WERI-Rb-1 (cell line): ENCODE measurements around the gene KRTAP5-1.

Experiments
- DNase-seq: peaks from one replicate; pipeline ENCODE4 v3.0.0-alpha.2; 2020
- H3K27ac ChIP-seq: fragments of 250-450 bp; sonication (Bioruptor Pico); 2 replicates; pipeline ENCODE4 v1.5.1; 2020; ENCODE audit warnings: mild to moderate bottlenecking, moderate library complexity
- H3K27me3 ChIP-seq: fragments of 250-450 bp; sonication (Bioruptor Pico); 2 replicates; pipeline ENCODE4 v1.5.1; 2021; ENCODE audit warnings: mild to moderate bottlenecking, low read depth, moderate library complexity; ENCODE audit not compliant: insufficient read depth, severe bottlenecking
- H3K36me3 ChIP-seq: fragments of 250-450 bp; sonication (Bioruptor Pico); 2 replicates; pipeline ENCODE4 v1.5.1; 2020; ENCODE audit warnings: mild to moderate bottlenecking, moderate library complexity
- H3K4me3 ChIP-seq: 2 replicates; pipeline ENCODE4 v1.5.1; 2011; ENCODE audit warnings: low read depth, mild to moderate bottlenecking, control low read depth, low read length
- H3K9me3 ChIP-seq: fragments of 250-450 bp; sonication (Bioruptor Pico); 2 replicates; pipeline ENCODE4 v1.5.1; 2021; ENCODE audit warnings: mild to moderate bottlenecking, moderate library complexity; ENCODE audit not compliant: severe bottlenecking
- CTCF ChIP-seq: IDR thresholded peaks from 2 replicates; pipeline ENCODE4 v1.5.1; 2011; ENCODE audit warnings: low read depth, mild to moderate bottlenecking, control low read depth, inconsistent platforms, low read length

KRTAP5-1 gene

GRCh38 chr11:1566381-1567051 lies 18.6 kb downstream of the KRTAP5-1 start:
- no peaks in the 10 kb centered on the region for H3K27me3 ChIP-seq
- H3K36me3 ChIP-seq, result peaks cover 39% of the 10 kb centered on the region
- peak; percentile 50 for TF ChIP-seq CTCF
- DNase-seq, result peak; percentile 83
- H3K4me3 ChIP-seq, result no peak overlapping the region
- H3K9me3 ChIP-seq, result no peaks in the 10 kb centered on the region
- peak overlapping the region; percentile 55 for H3K27ac ChIP-seq

- Histone ChIP-seq H3K27ac (0 out of 2 replicates have a peak overlapping the region, but pooled peaks have one; percentile 34), H3K27me3 (no peaks in the 10 kb centered on the region), H3K36me3 (peaks cover 45% of the 10 kb centered on the region), H3K9me3 (no peaks in the 10 kb centered on the region), H3K4me3 (no peak overlapping the region)
- no peak for TF ChIP-seq CTCF
- no peak for DNase-seq
Measured at GRCh38 chr11:1565904-1566247, 19.2 kb downstream of the KRTAP5-1 start.

GRCh38 chr11:1565173-1565903 lies 19.7 kb downstream of the KRTAP5-1 start:
- no peak for TF ChIP-seq CTCF
- no peak for DNase-seq
- Histone ChIP-seq H3K4me3 (no peak overlapping the region), H3K27ac (peak overlapping the region; percentile 65), H3K9me3 (no peaks in the 10 kb centered on the region), H3K27me3 (no peaks in the 10 kb centered on the region), H3K36me3 (peaks cover 51% of the 10 kb centered on the region)

GRCh38 chr11:1564535-1565172 lies 20.4 kb downstream of the KRTAP5-1 start:
- H3K9me3 ChIP-seq, result no peaks in the 10 kb centered on the region
- DNase-seq, result peak; percentile 97
- peaks cover 57% of the 10 kb centered on the region for H3K36me3 ChIP-seq
- H3K27me3 ChIP-seq, result no peaks in the 10 kb centered on the region
- H3K27ac ChIP-seq, result peak overlapping the region; percentile 65
- no peak overlapping the region for H3K4me3 ChIP-seq
- no peak for TF ChIP-seq CTCF

GRCh38 chr11:1563697-1564534 lies 21.2 kb downstream of the KRTAP5-1 start:
- Histone ChIP-seq H3K9me3 (no peaks in the 10 kb centered on the region), H3K36me3 (peaks cover 54% of the 10 kb centered on the region), H3K27me3 (no peaks in the 10 kb centered on the region), H3K4me3 (no peak overlapping the region), H3K27ac (peak overlapping the region; percentile 37)
- DNase-seq, result no peak
- no peak for TF ChIP-seq CTCF
